HEK293 (cell line): ENCODE results near the gene DCLK1.

Source experiments
- CTCF ChIA-PET: fragments of 350-600 bp; formaldehyde crosslinking; extraction: SDS; loops from one replicate; lab custom pipeline; 2021; ENCODE audit warnings: antibody characterized with exemption; lab: Yijun Ruan, JAX
- POLR2A ChIA-PET: fragments of 300-600 bp; formaldehyde crosslinking; extraction: SDS; loops from one replicate; lab custom pipeline; 2020; ENCODE audit warnings: antibody characterized with exemption, inconsistent platforms; lab: Yijun Ruan, JAX
- H3K27ac ChIP-seq: fragments of 200-500 bp; sonication (Bioruptor generic); 2 replicates; pipeline ENCODE4 v1.5.1; 2014; ENCODE audit warnings: low read depth, low read length, control low read depth, inconsistent platforms; ENCODE audit errors: extremely low read depth
- H3K36me3 ChIP-seq, 2 experiments: fragments of 200-500 bp in 1 of 2; sonication (Bioruptor generic) in 1 of 2; 1 replicate in 1 of 2; 2 replicates in 1 of 2; pipeline ENCODE4 v1.5.1; 2014 to 2017; ENCODE audit warnings: inconsistent platforms in 2 of 2, low read length in 2 of 2; ENCODE audit not compliant: control insufficient read depth in 2 of 2, insufficient read depth in 1 of 2
- H3K4me1 ChIP-seq: fragments of 200-500 bp; sonication (Bioruptor generic); 2 replicates; pipeline ENCODE4 v1.5.1; 2014; ENCODE audit warnings: mild to moderate bottlenecking, low read length, inconsistent platforms; ENCODE audit not compliant: control insufficient read depth, insufficient read depth
- H3K4me3 ChIP-seq: 2 replicates; pipeline ENCODE4 v1.5.1; 2011; ENCODE audit warnings: low read depth, mild to moderate bottlenecking, control low read depth, low read length, moderate library complexity
- H3K9me3 ChIP-seq: fragments of 200-500 bp; sonication (Bioruptor generic); 2 replicates; pipeline ENCODE4 v1.5.1; 2014; ENCODE audit warnings: low read depth, low read length, inconsistent platforms; ENCODE audit not compliant: control insufficient read depth, insufficient read depth
- BCL6B ChIP-seq: fragments of 450-650 bp; formaldehyde crosslinking; IDR thresholded peaks from 2 replicates; pipeline ENCODE4 v1.5.1; 2017; ENCODE audit warnings: missing biosample characterization, missing genetic modification characterization
- CTCF ChIP-seq: fragments of 450-650 bp; formaldehyde crosslinking; IDR thresholded peaks from 2 replicates; pipeline ENCODE4 v1.5.1; 2016; ENCODE audit warnings: missing biosample characterization, missing genetic modification characterization
- GLIS1 ChIP-seq: fragments of 450-650 bp; formaldehyde crosslinking; IDR thresholded peaks from 2 replicates; pipeline ENCODE4 v1.5.1; 2016; ENCODE audit warnings: missing biosample characterization, missing genetic modification characterization
- HOXA7 ChIP-seq: sonication (generic); formaldehyde crosslinking; IDR thresholded peaks from 2 replicates; pipeline ENCODE4 v1.8.1; 2022; ENCODE audit warnings: missing genetic modification reagents, borderline replicate concordance
- KLF8 ChIP-seq: fragments of 450-650 bp; formaldehyde crosslinking; IDR thresholded peaks from 2 replicates; pipeline ENCODE4 v1.5.1; 2016; ENCODE audit warnings: missing biosample characterization, missing genetic modification characterization
- KLF9 ChIP-seq: fragments of 450-650 bp; formaldehyde crosslinking; IDR thresholded peaks from 2 replicates; pipeline ENCODE4 v1.5.1; 2016; ENCODE audit warnings: missing biosample characterization, missing genetic modification characterization, low read depth
- PATZ1 ChIP-seq: fragments of 450-650 bp; formaldehyde crosslinking; IDR thresholded peaks from 2 replicates; pipeline ENCODE4 v1.5.1; 2016; ENCODE audit warnings: missing biosample characterization, missing genetic modification characterization
- SP3 ChIP-seq: fragments of 450-650 bp; formaldehyde crosslinking; IDR thresholded peaks from 2 replicates; pipeline ENCODE4 v1.5.1; 2016; ENCODE audit warnings: missing biosample characterization, missing genetic modification characterization
- ZBTB21 ChIP-seq: fragments of 450-650 bp; formaldehyde crosslinking; IDR thresholded peaks from 2 replicates; pipeline ENCODE4 v1.5.1; 2017; ENCODE audit warnings: missing biosample characterization, missing genetic modification characterization
- ZBTB7A ChIP-seq: fragments of 450-650 bp; formaldehyde crosslinking; IDR thresholded peaks from 2 replicates; pipeline ENCODE4 v1.5.1; 2016; ENCODE audit warnings: low read depth, missing biosample characterization, missing genetic modification characterization
- ZNF16 ChIP-seq: fragments of 450-650 bp; formaldehyde crosslinking; IDR thresholded peaks from 2 replicates; pipeline ENCODE4 v1.5.1; 2016; ENCODE audit warnings: low read depth, missing biosample characterization, missing genetic modification characterization
- ZNF18 ChIP-seq: fragments of 450-650 bp; formaldehyde crosslinking; IDR thresholded peaks from 2 replicates; pipeline ENCODE4 v1.5.1; 2016; ENCODE audit warnings: missing biosample characterization, missing genetic modification characterization
- ZNF239 ChIP-seq: fragments of 450-650 bp; formaldehyde crosslinking; IDR thresholded peaks from 2 replicates; pipeline ENCODE4 v1.5.1; 2016; ENCODE audit warnings: missing biosample characterization, missing genetic modification characterization
- ZNF292 ChIP-seq: fragments of 450-650 bp; formaldehyde crosslinking; IDR thresholded peaks from 2 replicates; pipeline ENCODE4 v1.5.1; 2016; ENCODE audit warnings: low read depth, missing biosample characterization, missing genetic modification characterization, borderline replicate concordance
- ZNF350 ChIP-seq: fragments of 450-650 bp; formaldehyde crosslinking; IDR thresholded peaks from 2 replicates; pipeline ENCODE4 v1.5.0; 2017; ENCODE audit warnings: missing biosample characterization, mild to moderate bottlenecking, missing genetic modification characterization
- ZNF354C ChIP-seq: fragments of 450-650 bp; formaldehyde crosslinking; IDR thresholded peaks from 2 replicates; pipeline ENCODE4 v1.5.1; 2016; ENCODE audit warnings: missing biosample characterization, missing genetic modification characterization, low read depth, borderline replicate concordance
- ZNF362 ChIP-seq: fragments of 450-650 bp; formaldehyde crosslinking; IDR thresholded peaks from 2 replicates; pipeline ENCODE4 v1.5.1; 2016; ENCODE audit warnings: missing biosample characterization, missing genetic modification characterization
- ZNF433 ChIP-seq: fragments of 450-650 bp; formaldehyde crosslinking; IDR thresholded peaks from 2 replicates; pipeline ENCODE4 v1.5.1; 2016; ENCODE audit warnings: missing biosample characterization, missing genetic modification characterization, low read depth
- ZNF449 ChIP-seq: fragments of 450-650 bp; formaldehyde crosslinking; IDR thresholded peaks from 2 replicates; pipeline ENCODE4 v1.5.1; 2017; ENCODE audit warnings: missing biosample characterization, mild to moderate bottlenecking, missing genetic modification characterization, moderate library complexity
- ZNF513 ChIP-seq: fragments of 450-650 bp; IDR thresholded peaks from 2 replicates; pipeline ENCODE4 v1.5.1; 2018; ENCODE audit warnings: missing biosample characterization, missing genetic modification characterization
- ZNF521 ChIP-seq: fragments of 450-650 bp; formaldehyde crosslinking; IDR thresholded peaks from 2 replicates; pipeline ENCODE4 v1.5.1; 2017; ENCODE audit warnings: missing biosample characterization, mild to moderate bottlenecking, missing genetic modification characterization
- ZNF544 ChIP-seq: fragments of 450-650 bp; formaldehyde crosslinking; IDR thresholded peaks from 2 replicates; pipeline ENCODE4 v1.5.0; 2017; ENCODE audit warnings: missing biosample characterization, missing genetic modification characterization
- ZNF610 ChIP-seq: fragments of 450-650 bp; formaldehyde crosslinking; IDR thresholded peaks from 2 replicates; pipeline ENCODE4 v1.5.1; 2016; ENCODE audit warnings: missing biosample characterization, missing genetic modification characterization, borderline replicate concordance
- ZNF629 ChIP-seq: fragments of 450-650 bp; formaldehyde crosslinking; IDR thresholded peaks from 2 replicates; pipeline ENCODE4 v1.5.1; 2017; ENCODE audit warnings: missing biosample characterization, missing genetic modification characterization
- ZNF660 ChIP-seq: fragments of 450-650 bp; IDR thresholded peaks from 2 replicates; pipeline ENCODE4 v1.5.1; 2018; ENCODE audit warnings: missing biosample characterization, mild to moderate bottlenecking, missing genetic modification characterization
- ZNF747 ChIP-seq: fragments of 450-650 bp; formaldehyde crosslinking; IDR thresholded peaks from 2 replicates; pipeline ENCODE4 v1.5.1; 2016; ENCODE audit warnings: missing biosample characterization, missing genetic modification characterization
- ZNF776 ChIP-seq: fragments of 450-650 bp; formaldehyde crosslinking; IDR thresholded peaks from 2 replicates; pipeline ENCODE4 v1.5.0; 2017; ENCODE audit warnings: missing biosample characterization, missing genetic modification characterization, borderline replicate concordance

The DCLK1 gene

DNA sequence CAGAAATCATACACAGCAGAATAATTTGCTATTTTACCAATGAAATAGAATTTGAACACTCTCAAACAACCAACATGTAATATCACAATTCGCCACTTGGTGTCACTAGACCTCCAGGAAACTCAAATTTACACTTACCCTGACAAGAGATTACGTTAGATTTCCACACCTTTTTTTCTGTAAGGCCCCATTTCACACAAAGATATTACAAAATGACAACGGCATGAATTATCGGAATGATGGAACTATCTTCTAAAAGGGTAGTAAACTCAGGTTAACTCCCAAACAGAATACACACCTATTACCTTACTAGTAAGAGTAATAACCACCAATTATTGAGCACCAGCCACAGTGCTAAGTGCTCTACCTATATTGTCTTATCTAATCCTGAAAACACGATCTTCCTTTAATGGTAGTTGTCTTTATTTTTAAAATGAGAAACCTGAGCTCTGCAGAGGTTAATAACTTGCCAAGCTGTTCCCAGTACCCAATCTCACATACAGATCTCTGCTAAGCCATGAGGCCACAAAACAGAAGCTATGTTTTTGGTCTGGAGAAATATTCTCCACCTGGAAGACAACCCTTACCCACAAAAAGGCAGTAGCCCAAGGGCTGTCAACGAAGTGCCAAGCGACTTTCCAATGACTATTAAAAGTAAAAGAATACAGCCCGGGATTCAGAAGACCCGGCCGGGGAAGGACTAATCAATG is 152.4 kb downstream of the DCLK1 start (continued):
- TF ChIP-seq PATZ1 (tag by site-specific recombination) (no peak), ZNF610 (tag by site-specific recombination) (no peak), ZNF747 (tag by site-specific recombination) (no peak), ZNF18 (tag by site-specific recombination) (no peak), ZBTB7A (tag by site-specific recombination) (no peak), ZNF433 (tag by site-specific recombination) (no peak), ZNF513 (tag by site-specific recombination) (no peak), GLIS1 (tag by site-specific recombination) (no peak), ZNF660 (0 out of 2 replicates have a peak, but pooled peaks have one; percentile 32), CTCF (tag by site-specific recombination) (peak; percentile 44; the same call in 1 of the 2 replicates), ZNF350 (no peak), ZNF239 (tag by site-specific recombination) (no peak), ZNF362 (tag by site-specific recombination) (peak; percentile 60; the same call in 1 of the 2 replicates), ZNF629 (tag by site-specific recombination) (no peak), ZBTB21 (tag by site-specific recombination) (no peak), ZNF776 (tag by site-specific recombination) (no peak), ZNF521 (no peak), KLF9 (no peak), KLF8 (tag by site-specific recombination) (no peak)

DNA sequence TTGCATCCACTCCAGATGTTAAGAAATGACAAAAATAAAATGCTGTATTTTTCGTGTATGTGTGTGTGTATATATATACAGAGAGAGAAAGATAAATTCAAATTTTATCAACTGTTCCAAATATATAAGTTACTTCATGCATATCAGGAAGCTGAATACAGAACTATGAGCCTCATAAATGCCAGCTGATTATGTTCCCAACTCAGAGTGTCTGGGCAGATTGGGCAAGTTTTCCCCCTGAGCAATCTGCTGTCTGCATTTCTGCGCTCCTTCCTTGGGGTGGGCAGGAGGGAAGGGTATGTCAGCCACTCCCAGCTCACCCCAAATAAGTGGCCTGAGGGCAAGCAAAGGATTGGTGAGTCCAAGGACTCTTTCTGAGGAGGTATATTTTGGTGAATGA is 154.1 kb downstream of the DCLK1 start:
- ChIA-PET CTCF (interaction anchor here (0.6 to 2.8 kb wide), 5 partner anchors 15 to 758 kb away, joined by 3 to 35 read pairs (median 3); no protein-coding TSS in a partner anchor), POLR2A (no interaction called here)
- Histone ChIP-seq H3K27ac (no peak overlapping the region), H3K9me3 (no peaks in the 10 kb centered on the region), H3K36me3 (no peaks in the 10 kb centered on the region), H3K4me3 (no peak overlapping the region), H3K4me1 (no peaks in the 10 kb centered on the region)
- TF ChIP-seq SP3 (tag by site-specific recombination) (no peak), ZNF544 (tag by site-specific recombination) (no peak), ZNF292 (no peak), ZNF16 (tag by site-specific recombination) (no peak), BCL6B (tag by site-specific recombination) (no peak), HOXA7 (CRISPR knock-in tag) (no peak), ZNF449 (tag by site-specific recombination) (no peak), ZNF354C (tag by site-specific recombination) (no peak)
